SU-DHL-6 (cell line): ENCODE data around the gene CPLANE2.
"Not testable (repeated sequence)": the region's sequence is repeated elsewhere in the genome, so short reads cannot be mapped to it uniquely, and the experiment has no call there.

Experiments used
- H2AFZ ChIP-seq: fragments of 200-600 bp; sonication (generic); 2 replicates; pipeline ENCODE4 v1.6.1; 2014; ENCODE audit warnings: low read depth, mild to moderate bottlenecking, moderate library complexity, mixed read lengths, antibody characterized with exemption, low read length; ENCODE audit not compliant: severe bottlenecking
- H3F3A ChIP-seq: fragments of 200-600 bp; shearing (Covaris generic); 2 replicates; pipeline ENCODE4 v1.6.0; 2016; ENCODE audit warnings: antibody characterized with exemption, mild to moderate bottlenecking; ENCODE audit not compliant: insufficient read depth
- H3K27ac ChIP-seq: fragments of 200-600 bp; sonication (generic); 2 replicates; pipeline ENCODE4 v1.5.1; 2016; ENCODE audit warnings: low read depth, mild to moderate bottlenecking, low read length, moderate library complexity, mixed read lengths
- H3K27me3 ChIP-seq: fragments of 200-600 bp; sonication (generic), shearing (Covaris generic); 2 replicates; pipeline ENCODE4 v1.6.0; 2014; ENCODE audit warnings: mild to moderate bottlenecking, low read length
- H3K36me3 ChIP-seq: fragments of 200-600 bp; sonication (generic); 2 replicates; pipeline ENCODE4 v1.6.1; 2014; ENCODE audit warnings: mild to moderate bottlenecking, low read length, mixed read lengths
- H3K4me2 ChIP-seq: fragments of 300-600, 200-600 bp; shearing (Covaris generic), sonication (generic); 2 replicates; pipeline ENCODE4 v1.6.0; 2014; ENCODE audit warnings: low read length, low read depth, mild to moderate bottlenecking; ENCODE audit not compliant: poor library complexity, severe bottlenecking
- H3K4me3 ChIP-seq: fragments of 200-600 bp; sonication (generic); 2 replicates; pipeline ENCODE4 v1.5.1; 2014; ENCODE audit warnings: antibody characterized with exemption, low read length, mild to moderate bottlenecking, mixed read lengths; ENCODE audit not compliant: insufficient read depth, poor library complexity, severe bottlenecking
- H3K79me2 ChIP-seq: fragments of 200-600 bp; sonication (generic); 2 replicates; pipeline ENCODE4 v1.6.1; 2014; ENCODE audit warnings: mild to moderate bottlenecking, low read length, moderate library complexity; ENCODE audit not compliant: insufficient read depth
- H3K9ac ChIP-seq: fragments of 200-600 bp; sonication (generic); 2 replicates; pipeline ENCODE4 v1.7.0; 2014; ENCODE audit warnings: mild to moderate bottlenecking, low read length
- H3K9me2 ChIP-seq: fragments of 200-600 bp; sonication (generic); replicated peaks from 2 replicates; pipeline ENCODE4 v1.6.1; 2014; ENCODE audit warnings: low read length; ENCODE audit not compliant: insufficient read depth
- H3K9me3 ChIP-seq: fragments of 200-600 bp; sonication (generic); 2 replicates; pipeline ENCODE4 v1.6.1; 2014; ENCODE audit warnings: low read length, mixed read lengths; ENCODE audit not compliant: insufficient read depth
- H4K20me1 ChIP-seq: fragments of 200-600 bp; sonication (generic); 2 replicates; pipeline ENCODE4 v1.6.1; 2014; ENCODE audit warnings: low read depth, mild to moderate bottlenecking, antibody characterized with exemption, low read length, moderate library complexity, mixed read lengths
- CTCF ChIP-seq: fragments of 200-600 bp; sonication (generic); IDR thresholded peaks from one replicate; pipeline ENCODE4 v1.5.1; 2017; ENCODE audit warnings: antibody characterized with exemption, mild to moderate bottlenecking, low read length, moderate library complexity; ENCODE audit not compliant: insufficient read depth, poor library complexity, severe bottlenecking
- EZH2phosphoT487 ChIP-seq: fragments of 200-600 bp; sonication (generic), shearing (Covaris generic); conservative IDR thresholded peaks from 2 replicates; pipeline ENCODE4 v1.6.1; 2018; ENCODE audit warnings: mild to moderate bottlenecking, antibody characterized with exemption, low read length, moderate library complexity, mixed read lengths

The CPLANE2 gene

DNA sequence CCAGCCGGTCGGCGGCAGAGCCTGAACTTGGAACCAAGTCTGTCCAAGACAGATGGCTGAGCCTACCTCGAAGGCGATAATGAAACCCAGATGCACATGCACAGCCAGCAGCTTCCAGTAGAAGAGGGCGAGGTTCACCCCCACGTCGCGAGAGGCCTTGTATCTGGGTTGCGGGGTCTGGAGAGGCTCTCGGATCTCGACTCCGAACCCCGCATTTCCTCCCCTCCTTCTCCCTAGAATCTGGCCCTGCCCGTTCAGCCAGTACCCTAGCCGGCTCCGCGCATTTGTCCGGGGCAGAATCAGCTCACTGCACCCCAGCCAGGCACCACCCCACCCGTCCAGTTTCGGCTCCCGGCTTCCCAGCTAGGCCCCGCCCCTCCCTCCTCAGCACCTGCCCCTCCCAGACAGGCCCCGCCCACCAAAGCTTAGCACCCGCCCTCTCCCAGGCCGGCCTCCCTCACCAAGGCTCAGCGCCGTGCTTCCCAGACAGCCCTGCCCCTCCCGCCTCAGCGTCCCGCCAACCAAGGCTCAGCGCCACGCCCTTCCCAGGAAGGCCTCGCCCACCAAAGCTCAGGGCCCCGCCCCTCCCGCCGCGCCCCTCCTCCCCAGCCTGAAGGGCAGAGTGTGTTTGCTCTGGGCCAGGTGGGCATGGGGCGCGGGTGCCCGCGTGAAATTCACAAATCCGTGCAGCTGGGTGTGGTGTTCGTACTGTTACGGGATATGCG is 19.8 kb downstream of the CPLANE2 start:
- Histone ChIP-seq H3K9me2 (no peaks in the 10 kb centered on the region), H3K4me2 (no peak overlapping the region), H3K36me3 (no peaks in the 10 kb centered on the region), H3K9ac (no peak overlapping the region), H4K20me1 (no peaks in the 10 kb centered on the region), H3K79me2 (no peaks in the 10 kb centered on the region), H3K27me3 (no peaks in the 10 kb centered on the region), H3K4me3 (no peak overlapping the region), H3F3A (no peaks in the 10 kb centered on the region), H3K27ac (no peak overlapping the region), H2AFZ (no peak overlapping the region), H3K9me3 (no peaks in the 10 kb centered on the region)
- TF ChIP-seq CTCF = no peak

- H2AFZ ChIP-seq = no peak overlapping the region
- H4K20me1 ChIP-seq = no peaks in the 10 kb centered on the region
- no peaks in the 10 kb centered on the region for H3K27me3 ChIP-seq
- H3K4me3 ChIP-seq = no peak overlapping the region
- H3K9me3 ChIP-seq = no peaks in the 10 kb centered on the region
- H3K27ac ChIP-seq = no peak overlapping the region
- no peak overlapping the region for H3K9ac ChIP-seq
- H3K79me2 ChIP-seq = no peaks in the 10 kb centered on the region
- H3K4me2 ChIP-seq = no peak overlapping the region
- H3K36me3 ChIP-seq = no peaks in the 10 kb centered on the region
- H3K9me2 ChIP-seq = no peaks in the 10 kb centered on the region
- TF ChIP-seq CTCF (no peak), EZH2phosphoT487 (no peak)
- H3F3A ChIP-seq = no peaks in the 10 kb centered on the region
Measured at GRCh38 chr1:16215882-16216753, 20.9 kb downstream of the CPLANE2 start.

- not testable (repeated sequence) for H3K27me3 ChIP-seq, H3K4me3 ChIP-seq, H4K20me1 ChIP-seq, H3K4me2 ChIP-seq, H3K9me2 ChIP-seq, H2AFZ ChIP-seq, H3K9me3 ChIP-seq, H3F3A ChIP-seq, H3K79me2 ChIP-seq, H3K27ac ChIP-seq, H3K9ac ChIP-seq, H3K36me3 ChIP-seq
Measured at GRCh38 chr1:16215240-16215639, 21.7 kb downstream of the CPLANE2 start.

- H4K20me1 ChIP-seq, H3K9ac ChIP-seq, H3F3A ChIP-seq, H3K9me3 ChIP-seq, H3K9me2 ChIP-seq, H3K79me2 ChIP-seq, H3K4me2 ChIP-seq, H3K27ac ChIP-seq, H3K36me3 ChIP-seq, H3K4me3 ChIP-seq, H2AFZ ChIP-seq, H3K27me3 ChIP-seq: not testable (repeated sequence)
Measured at GRCh38 chr1:16213544-16213943, 23.4 kb downstream of the CPLANE2 start.
